Naive thymus-derived CD4-positive, alpha-beta T cell (primary cell): ENCODE measurements around the gene PNPLA2. TPM values are rescaled to one million over a fixed set of nuclear protein-coding genes. Genes with fewer than 3 reads are reported as not detected.

Experiments used
- ATAC-seq: fragments of 150-1000 bp; cut with Tn5 transposase; 2 replicates; pipeline ENCODE4 v1.10.0; 2021; ENCODE audit warnings: mild to moderate bottlenecking, moderate library complexity
- CTCF ChIA-PET: fragments of 350-600 bp; sonication (Branson Sonifier 250); formaldehyde crosslinking; loops from one replicate; lab custom pipeline; 2021; ENCODE audit warnings: antibody characterized with exemption; lab: Charles Lee
- POLR2A ChIA-PET: fragments of 350-600 bp; sonication (Branson Sonifier 250); formaldehyde crosslinking; loops from one replicate; lab custom pipeline; 2021; ENCODE audit warnings: antibody characterized with exemption, inconsistent platforms; lab: Charles Lee
- DNase-seq, 9 donors: peaks; one replicate each; pipeline versions ENCODE4 v3.0.0 to v3.0.0-alpha.2; 2020 to 2022; ENCODE audit warnings: mixed read lengths in 1 of 9
- H3K27ac ChIP-seq: one replicate; pipeline ENCODE4 v1.7.0; 2013; ENCODE audit warnings: mild to moderate bottlenecking, low read depth, low read length, moderate library complexity
- H3K27me3 ChIP-seq, 2 donors: one replicate each; pipeline ENCODE4 v1.7.0; 2013; ENCODE audit warnings: low read length in 2 of 2, mild to moderate bottlenecking in 2 of 2, moderate library complexity in 2 of 2; ENCODE audit not compliant: control insufficient read depth in 2 of 2, insufficient read depth in 2 of 2
- H3K36me3 ChIP-seq, 3 experiments: 1 replicate in 2 of 3; 2 replicates in 1 of 3; pipeline ENCODE4 v1.7.0; 2013; ENCODE audit warnings: low read length in 3 of 3, mild to moderate bottlenecking in 3 of 3, moderate library complexity in 1 of 3; ENCODE audit not compliant: insufficient read depth in 3 of 3, control insufficient read depth in 2 of 3
- H3K4me1 ChIP-seq, 2 donors: one replicate each; pipeline ENCODE4 v1.7.0; 2013; ENCODE audit warnings: low read length in 2 of 2, mild to moderate bottlenecking in 2 of 2, moderate library complexity in 1 of 2; ENCODE audit not compliant: control insufficient read depth in 2 of 2, insufficient read depth in 2 of 2
- H3K4me3 ChIP-seq: 2 replicates; pipeline ENCODE4 v1.7.0; 2013; ENCODE audit warnings: mild to moderate bottlenecking, low read length
- H3K9me3 ChIP-seq, 3 experiments: 1 replicate in 2 of 3; 2 replicates in 1 of 3; pipeline ENCODE4 v1.7.0; 2013; ENCODE audit warnings: low read length in 3 of 3; ENCODE audit not compliant: control insufficient read depth in 2 of 3
- H3K27ac Mint-ChIP-seq, 9 donors: one replicate each; pipeline ENCODE4 v1.8.0; 2020 to 2022; ENCODE audit warnings: mixed read lengths in 9 of 9, mild to moderate bottlenecking in 8 of 9, moderate library complexity in 5 of 9, inconsistent platforms in 2 of 9
- H3K27me3 Mint-ChIP-seq, 5 donors: one replicate each; pipeline ENCODE4 v1.8.0; 2021 to 2022; ENCODE audit warnings: mixed read lengths in 5 of 5, mild to moderate bottlenecking in 1 of 5
- H3K36me3 Mint-ChIP-seq, 5 donors: one replicate each; pipeline ENCODE4 v1.8.0; 2020 to 2022; ENCODE audit warnings: mixed read lengths in 5 of 5, mild to moderate bottlenecking in 3 of 5, inconsistent platforms in 1 of 5
- H3K4me1 Mint-ChIP-seq, 7 donors: one replicate each; pipeline ENCODE4 v1.8.0; 2020 to 2022; ENCODE audit warnings: mixed read lengths in 7 of 7, mild to moderate bottlenecking in 3 of 7, inconsistent platforms in 1 of 7
- H3K4me3 Mint-ChIP-seq, 10 donors: one replicate each; pipeline ENCODE4 v1.8.0; 2020 to 2022; ENCODE audit warnings: mild to moderate bottlenecking in 10 of 10, mixed read lengths in 10 of 10, moderate library complexity in 6 of 10, inconsistent platforms in 2 of 10
- H3K9me3 Mint-ChIP-seq, 11 donors: one replicate each; pipeline ENCODE4 v1.8.0; 2020 to 2022; ENCODE audit warnings: mixed read lengths in 11 of 11, mild to moderate bottlenecking in 4 of 11, inconsistent platforms in 1 of 11, moderate library complexity in 1 of 11
- intact Hi-C, 2 donors: fragments of 100-400 bp; cut with micrococcal nuclease; formaldehyde crosslinking; loops; one replicate each; pipeline ENCODE4 v1.15.1; 2023
- polyA plus RNA-seq, 2 donors: library from polyadenylated mRNA; unstranded; fragments of 300-500 nt; fragmentation: Illumina TruSeq; gene quantifications; one replicate each; pipeline ENCODE4 v1.2.3, GENCODE V29; 2021
- total RNA-seq, 6 experiments: library from RNA in 5 of 6; stranded (reverse) in 5 of 6; gene quantifications; 1 replicate in 5 of 6; 2 replicates in 1 of 6; pipeline ENCODE4 v1.2.3 and lab custom pipeline; 2021 to 2026

The PNPLA2 gene
- total and polyA plus RNA-seq, 7 experiments from 2014 or later, result 26.0 to 237 (median 203) TPM

- Mint-ChIP-seq H3K9me3 (no peaks in the 10 kb centered on the region), H3K27ac (peak overlapping the region; percentile 28 to 89 (median 63))
- peak; percentile 35 for ATAC-seq
Observed at GRCh38 chr11:841981-842369, 23.3 kb downstream of the PNPLA2 start.

GRCh38 chr11:842370-843002 lies 23.8 kb downstream of the PNPLA2 start, which contains the start of the genes POLR2L and TSPAN4:
POLR2L (minus strand) TSS chr11:842529; CDS start chr11:842508, 21 bp downstream.
TSPAN4 (plus strand) TSS chr11:842852; CDS start chr11:850305, 7,453 bp downstream.
- Histone ChIP-seq H3K9me3 (no peaks in the 10 kb centered on the region), H3K27me3 (no peaks in the 10 kb centered on the region), H3K36me3 (peaks cover 0 to 31% (median 0%) of the 10 kb centered on the region in 3 experiments), H3K27ac (peak within 1 kb of the TSS; percentile 89), H3K4me3 (peak within 1 kb of the TSS; percentile 83), H3K4me1 (peaks cover 16 to 21% of the 10 kb centered on the region in 2 donors)
- DNase-seq, result peak; percentile 76 to 97 (median 81)
- H3K4me3 Mint-ChIP-seq, result peak within 1 kb of the TSS; percentile 74 to 89 (median 86)
- intact Hi-C loops, result loop anchor here (1.0 to 10.0 kb wide), 8 partner anchors 10 to 542 kb away; partner anchors contain the start of genes AP2A2 (in 2 of the 2), BRSK2 (in 1 of the 2), CD151 (in 1 of the 2) and CRACR2B (in 1 of the 2)
- ChIA-PET CTCF (no interaction called here), POLR2A (interaction anchor here (0.6 to 5.2 kb wide), 8 partner anchors 9 to 145 kb away, joined by 3 to 36 read pairs (median 8); partner anchors contain the start of genes CD151, CRACR2B, PIDD1 and PNPLA2)
- H3K27me3 Mint-ChIP-seq, result peaks cover 0 to 2% (median 0%) of the 10 kb centered on the region in 5 donors
- ATAC-seq, result peak; percentile 86
- peaks cover 5 to 36% (median 18%) of the 10 kb centered on the region in 7 donors for H3K4me1 Mint-ChIP-seq
- H3K9me3 Mint-ChIP-seq, result no peaks in the 10 kb centered on the region
- peak within 1 kb of the TSS; percentile 28 to 89 (median 70) for H3K27ac Mint-ChIP-seq
- peaks cover 0 to 4% (median 0%) of the 10 kb centered on the region in 5 donors for H3K36me3 Mint-ChIP-seq

More at GRCh38 chr11:841981-842369, 23.3 kb downstream of the PNPLA2 start:
- no peak for DNase-seq
- Histone ChIP-seq H3K27me3 (no peaks in the 10 kb centered on the region), H3K4me1 (peaks cover 16 to 21% of the 10 kb centered on the region in 2 donors), H3K36me3 (peaks cover 0 to 36% (median 0%) of the 10 kb centered on the region in 3 experiments), H3K27ac (peak overlapping the region; percentile 89), H3K4me3 (peak overlapping the region; percentile 83), H3K9me3 (no peaks in the 10 kb centered on the region)
- ChIA-PET CTCF (no interaction called here), POLR2A (interaction anchor here (1.5 to 5.2 kb wide), 4 partner anchors 9 to 38 kb away, joined by 6 to 36 read pairs (median 22); partner anchors contain the start of genes CD151, CRACR2B, PIDD1 and PNPLA2)
- intact Hi-C loops, result loop anchor here (1.0 to 10.0 kb wide), 8 partner anchors 10 to 543 kb away; partner anchors contain the start of genes AP2A2 (in 2 of the 2), BRSK2 (in 1 of the 2), CD151 (in 1 of the 2) and CRACR2B (in 1 of the 2)
- Mint-ChIP-seq H3K4me1 (peaks cover 5 to 36% (median 19%) of the 10 kb centered on the region in 7 donors), H3K4me3 (peak overlapping the region; percentile 74 to 88 (median 86)), H3K27me3 (peaks cover 0 to 2% (median 0%) of the 10 kb centered on the region in 5 donors), H3K36me3 (peaks cover 0 to 4% (median 0%) of the 10 kb centered on the region in 5 donors)

GRCh38 chr11:843086-843734 lies 24.5 kb downstream of the PNPLA2 start:
- Mint-ChIP-seq H3K4me1 (peaks cover 5 to 36% (median 18%) of the 10 kb centered on the region in 7 donors), H3K36me3 (peaks cover 0 to 4% (median 0%) of the 10 kb centered on the region in 5 donors), H3K4me3 (peak overlapping the region; percentile 69 to 89 (median 78)), H3K27ac (peak overlapping the region in 4 of 9 donors; percentile 28 to 70 (median 54)), H3K9me3 (no peaks in the 10 kb centered on the region), H3K27me3 (peaks cover 0 to 2% (median 0%) of the 10 kb centered on the region in 5 donors)
- intact Hi-C loops, result loop anchor here (2.0 to 10.0 kb wide), 3 partner anchors 16 to 542 kb away; partner anchors contain the start of genes AP2A2 (in 1 of the 2), BRSK2 (in 1 of the 2) and CRACR2B (in 1 of the 2)
- DNase-seq, result no peak
- ChIA-PET CTCF (no interaction called here), POLR2A (interaction anchor here (0.6 to 5.2 kb wide), 8 partner anchors 10 to 144 kb away, joined by 3 to 36 read pairs (median 8); partner anchors contain the start of genes CD151, CRACR2B, PIDD1 and PNPLA2)
- H3K4me3 ChIP-seq, result peak overlapping the region; percentile 83
- no peaks in the 10 kb centered on the region for H3K27me3 ChIP-seq
- H3K4me1 ChIP-seq, result peaks cover 16 to 21% of the 10 kb centered on the region in 2 donors
- no peak for ATAC-seq
- no peaks in the 10 kb centered on the region for H3K9me3 ChIP-seq
- peaks cover 0 to 25% (median 0%) of the 10 kb centered on the region in 3 experiments for H3K36me3 ChIP-seq
- H3K27ac ChIP-seq, result peak overlapping the region; percentile 89

- Histone ChIP-seq H3K4me1 (peaks cover 24 to 26% of the 10 kb centered on the region in 2 donors), H3K36me3 (peaks cover 0 to 17% (median 0%) of the 10 kb centered on the region in 3 experiments), H3K4me3 (no peak overlapping the region), H3K27ac (no peak overlapping the region), H3K9me3 (no peaks in the 10 kb centered on the region), H3K27me3 (peaks cover 0 to 6% of the 10 kb centered on the region in 2 donors)
- ChIA-PET POLR2A (interaction anchor here (1.1 to 5.2 kb wide), 6 partner anchors 11 to 67 kb away, joined by 3 to 36 read pairs (median 10); partner anchors contain the start of genes CD151, CRACR2B, PNPLA2 and RPLP2), CTCF (interaction anchor here (0.6 to 1.2 kb wide), 2 partner anchors 123 to 207 kb away, joined by 3 read pairs; no protein-coding TSS in a partner anchor)
- peak overlapping the region in 5 of 9 donors; percentile 28 to 70 (median 46) for H3K27ac Mint-ChIP-seq
- no peak for DNase-seq
- no peaks in the 10 kb centered on the region for H3K9me3 Mint-ChIP-seq
- peak; percentile 16 for ATAC-seq
- H3K27me3 Mint-ChIP-seq, result peaks cover 0 to 8% (median 0%) of the 10 kb centered on the region in 5 donors
- intact Hi-C loops, result loop anchor here (2.0 to 10.0 kb wide), 3 partner anchors 17 to 541 kb away; partner anchors contain the start of genes AP2A2 (in 1 of the 2), BRSK2 (in 1 of the 2) and CRACR2B (in 1 of the 2)
- no peaks in the 10 kb centered on the region for H3K36me3 Mint-ChIP-seq
- H3K4me1 Mint-ChIP-seq, result peaks cover 5 to 36% (median 22%) of the 10 kb centered on the region in 7 donors
- H3K4me3 Mint-ChIP-seq, result peak overlapping the region; percentile 69 to 89 (median 78)
Observed at GRCh38 chr11:843818-844692, 25.3 kb downstream of the PNPLA2 start.
